ENCODE results near the gene DCHS2.

DNA sequence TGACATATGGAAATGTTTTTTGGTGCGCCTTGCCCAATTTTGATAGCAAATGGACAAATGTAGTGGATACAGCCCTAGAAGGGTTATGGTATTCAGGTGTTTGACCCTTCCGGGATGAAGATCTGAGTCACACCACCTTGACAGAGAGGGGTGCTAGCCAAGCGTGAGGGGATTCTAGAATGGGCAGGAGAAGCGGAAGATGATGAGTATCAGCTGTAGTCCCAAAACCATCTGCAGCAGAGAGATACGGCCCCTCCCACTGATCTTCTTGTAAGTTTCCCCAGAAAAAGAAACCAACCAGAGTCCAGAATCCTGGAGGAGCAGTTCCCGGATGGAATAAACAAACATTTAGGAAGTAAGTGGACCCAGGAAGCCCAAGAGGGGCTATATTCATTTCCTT is 18.1 kb downstream of the DCHS2 start:
- TF ChIP-seq HDAC6 (IDR thresholded peaks at IDR 0.05; ENCODE audit: unreplicated experiment): no peak
- TF ChIP-seq, protein P1, sequence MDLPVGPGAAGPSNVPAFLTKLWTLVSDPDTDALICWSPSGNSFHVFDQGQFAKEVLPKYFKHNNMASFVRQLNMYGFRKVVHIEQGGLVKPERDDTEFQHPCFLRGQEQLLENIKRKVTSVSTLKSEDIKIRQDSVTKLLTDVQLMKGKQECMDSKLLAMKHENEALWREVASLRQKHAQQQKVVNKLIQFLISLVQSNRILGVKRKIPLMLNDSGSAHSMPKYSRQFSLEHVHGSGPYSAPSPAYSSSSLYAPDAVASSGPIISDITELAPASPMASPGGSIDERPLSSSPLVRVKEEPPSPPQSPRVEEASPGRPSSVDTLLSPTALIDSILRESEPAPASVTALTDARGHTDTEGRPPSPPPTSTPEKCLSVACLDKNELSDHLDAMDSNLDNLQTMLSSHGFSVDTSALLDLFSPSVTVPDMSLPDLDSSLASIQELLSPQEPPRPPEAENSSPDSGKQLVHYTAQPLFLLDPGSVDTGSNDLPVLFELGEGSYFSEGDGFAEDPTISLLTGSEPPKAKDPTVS (IDR thresholded peaks at IDR 0.05; ENCODE audit: low read depth, low read length): no peak
- no peak for TF ChIP-seq EZH2 (IDR thresholded peaks at IDR 0.05; ENCODE audit: borderline replicate concordance, control insufficient read depth, low read depth, low read length)
- no peak for TF ChIP-seq POLR2AphosphoS5 (IDR thresholded peaks at IDR 0.05; ENCODE audit: low read length)
- TF ChIP-seq, protein P2, sequence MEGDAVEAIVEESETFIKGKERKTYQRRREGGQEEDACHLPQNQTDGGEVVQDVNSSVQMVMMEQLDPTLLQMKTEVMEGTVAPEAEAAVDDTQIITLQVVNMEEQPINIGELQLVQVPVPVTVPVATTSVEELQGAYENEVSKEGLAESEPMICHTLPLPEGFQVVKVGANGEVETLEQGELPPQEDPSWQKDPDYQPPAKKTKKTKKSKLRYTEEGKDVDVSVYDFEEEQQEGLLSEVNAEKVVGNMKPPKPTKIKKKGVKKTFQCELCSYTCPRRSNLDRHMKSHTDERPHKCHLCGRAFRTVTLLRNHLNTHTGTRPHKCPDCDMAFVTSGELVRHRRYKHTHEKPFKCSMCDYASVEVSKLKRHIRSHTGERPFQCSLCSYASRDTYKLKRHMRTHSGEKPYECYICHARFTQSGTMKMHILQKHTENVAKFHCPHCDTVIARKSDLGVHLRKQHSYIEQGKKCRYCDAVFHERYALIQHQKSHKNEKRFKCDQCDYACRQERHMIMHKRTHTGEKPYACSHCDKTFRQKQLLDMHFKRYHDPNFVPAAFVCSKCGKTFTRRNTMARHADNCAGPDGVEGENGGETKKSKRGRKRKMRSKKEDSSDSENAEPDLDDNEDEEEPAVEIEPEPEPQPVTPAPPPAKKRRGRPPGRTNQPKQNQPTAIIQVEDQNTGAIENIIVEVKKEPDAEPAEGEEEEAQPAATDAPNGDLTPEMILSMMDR (IDR thresholded peaks at IDR 0.05 in 2 of 3, conservative IDR thresholded peaks at IDR 0.05 in 1 of 3; ENCODE audit: control insufficient read depth in 2 of 3, extremely low read depth in 1 of 3, insufficient read depth in 1 of 3, low read depth in 3 of 3, low read length in 3 of 3): no peak
- TF ChIP-seq, protein P3, sequence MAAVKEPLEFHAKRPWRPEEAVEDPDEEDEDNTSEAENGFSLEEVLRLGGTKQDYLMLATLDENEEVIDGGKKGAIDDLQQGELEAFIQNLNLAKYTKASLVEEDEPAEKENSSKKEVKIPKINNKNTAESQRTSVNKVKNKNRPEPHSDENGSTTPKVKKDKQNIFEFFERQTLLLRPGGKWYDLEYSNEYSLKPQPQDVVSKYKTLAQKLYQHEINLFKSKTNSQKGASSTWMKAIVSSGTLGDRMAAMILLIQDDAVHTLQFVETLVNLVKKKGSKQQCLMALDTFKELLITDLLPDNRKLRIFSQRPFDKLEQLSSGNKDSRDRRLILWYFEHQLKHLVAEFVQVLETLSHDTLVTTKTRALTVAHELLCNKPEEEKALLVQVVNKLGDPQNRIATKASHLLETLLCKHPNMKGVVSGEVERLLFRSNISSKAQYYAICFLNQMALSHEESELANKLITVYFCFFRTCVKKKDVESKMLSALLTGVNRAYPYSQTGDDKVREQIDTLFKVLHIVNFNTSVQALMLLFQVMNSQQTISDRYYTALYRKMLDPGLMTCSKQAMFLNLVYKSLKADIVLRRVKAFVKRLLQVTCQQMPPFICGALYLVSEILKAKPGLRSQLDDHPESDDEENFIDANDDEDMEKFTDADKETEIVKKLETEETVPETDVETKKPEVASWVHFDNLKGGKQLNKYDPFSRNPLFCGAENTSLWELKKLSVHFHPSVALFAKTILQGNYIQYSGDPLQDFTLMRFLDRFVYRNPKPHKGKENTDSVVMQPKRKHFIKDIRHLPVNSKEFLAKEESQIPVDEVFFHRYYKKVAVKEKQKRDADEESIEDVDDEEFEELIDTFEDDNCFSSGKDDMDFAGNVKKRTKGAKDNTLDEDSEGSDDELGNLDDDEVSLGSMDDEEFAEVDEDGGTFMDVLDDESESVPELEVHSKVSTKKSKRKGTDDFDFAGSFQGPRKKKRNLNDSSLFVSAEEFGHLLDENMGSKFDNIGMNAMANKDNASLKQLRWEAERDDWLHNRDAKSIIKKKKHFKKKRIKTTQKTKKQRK (IDR thresholded peaks at IDR 0.05; ENCODE audit: low read depth, low read length): no peak
- no peak for TF ChIP-seq TBL1XR1 (IDR thresholded peaks at IDR 0.05; ENCODE audit: low read depth, low read length)
- TF ChIP-seq, protein P4, sequence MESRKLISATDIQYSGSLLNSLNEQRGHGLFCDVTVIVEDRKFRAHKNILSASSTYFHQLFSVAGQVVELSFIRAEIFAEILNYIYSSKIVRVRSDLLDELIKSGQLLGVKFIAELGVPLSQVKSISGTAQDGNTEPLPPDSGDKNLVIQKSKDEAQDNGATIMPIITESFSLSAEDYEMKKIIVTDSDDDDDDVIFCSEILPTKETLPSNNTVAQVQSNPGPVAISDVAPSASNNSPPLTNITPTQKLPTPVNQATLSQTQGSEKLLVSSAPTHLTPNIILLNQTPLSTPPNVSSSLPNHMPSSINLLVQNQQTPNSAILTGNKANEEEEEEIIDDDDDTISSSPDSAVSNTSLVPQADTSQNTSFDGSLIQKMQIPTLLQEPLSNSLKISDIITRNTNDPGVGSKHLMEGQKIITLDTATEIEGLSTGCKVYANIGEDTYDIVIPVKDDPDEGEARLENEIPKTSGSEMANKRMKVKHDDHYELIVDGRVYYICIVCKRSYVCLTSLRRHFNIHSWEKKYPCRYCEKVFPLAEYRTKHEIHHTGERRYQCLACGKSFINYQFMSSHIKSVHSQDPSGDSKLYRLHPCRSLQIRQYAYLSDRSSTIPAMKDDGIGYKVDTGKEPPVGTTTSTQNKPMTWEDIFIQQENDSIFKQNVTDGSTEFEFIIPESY (IDR thresholded peaks at IDR 0.05): no peak
- TF ChIP-seq, protein P5, sequence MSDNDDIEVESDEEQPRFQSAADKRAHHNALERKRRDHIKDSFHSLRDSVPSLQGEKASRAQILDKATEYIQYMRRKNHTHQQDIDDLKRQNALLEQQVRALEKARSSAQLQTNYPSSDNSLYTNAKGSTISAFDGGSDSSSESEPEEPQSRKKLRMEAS (IDR thresholded peaks at IDR 0.05; ENCODE audit: low read depth, low read length): no peak
- no peak for TF ChIP-seq TARDBP (IDR thresholded peaks at IDR 0.05; ENCODE audit: borderline replicate concordance)
- no peak for TF ChIP-seq SUZ12 (IDR thresholded peaks at IDR 0.05; ENCODE audit: unreplicated experiment)
- no peak for TF ChIP-seq NFXL1 (IDR thresholded peaks at IDR 0.05; ENCODE audit: borderline replicate concordance)
- TF ChIP-seq SIN3A (IDR thresholded peaks at IDR 0.05; ENCODE audit: low read depth, low read length): no peak
- TF ChIP-seq GABPA (IDR thresholded peaks at IDR 0.05; ENCODE audit: low read depth): no peak

Data from GM12878 (cell line).